Mesenchymal stem cell (in vitro differentiated cells and primary cell): ENCODE measurements around the gene FOXN3.
"Not testable (repeated sequence)": the region's sequence is repeated elsewhere in the genome, so short reads cannot be mapped to it uniquely, and the experiment has no call there.

ENCODE experiments used
- DNase-seq: peaks from one replicate; pipeline ENCODE4 v3.0.0-alpha.2; 2013
- H2AFZ ChIP-seq: one replicate; pipeline ENCODE4 v1.6.1; 2013; ENCODE audit warnings: low read depth, mild to moderate bottlenecking, control low read depth, inconsistent platforms, low read length, moderate library complexity
- H2AK5ac ChIP-seq: 2 replicates; pipeline ENCODE4 v1.6.1; 2013; ENCODE audit warnings: low read length, moderate library complexity, mild to moderate bottlenecking, inconsistent platforms; ENCODE audit not compliant: severe bottlenecking
- H2BK120ac ChIP-seq: one replicate; pipeline ENCODE4 v1.6.1; 2013; ENCODE audit warnings: low read depth, mild to moderate bottlenecking, inconsistent platforms, low read length, moderate library complexity
- H2BK12ac ChIP-seq, 2 experiments: one replicate each; pipeline ENCODE4 v1.6.1; 2013; ENCODE audit warnings: inconsistent platforms in 2 of 2, low read length in 2 of 2, mild to moderate bottlenecking in 2 of 2, moderate library complexity in 2 of 2, control low read depth in 1 of 2
- H2BK15ac ChIP-seq: one replicate; pipeline ENCODE4 v1.6.1; 2013; ENCODE audit warnings: mild to moderate bottlenecking, low read depth, inconsistent platforms; ENCODE audit not compliant: poor library complexity, severe bottlenecking
- H2BK5ac ChIP-seq: 2 replicates; pipeline ENCODE4 v1.6.1; 2013; ENCODE audit warnings: low read depth, mild to moderate bottlenecking, low read length, control low read depth, inconsistent platforms; ENCODE audit not compliant: poor library complexity, severe bottlenecking
- H3K14ac ChIP-seq, 2 experiments: one replicate each; pipeline ENCODE4 v1.6.1; 2013; ENCODE audit warnings: inconsistent platforms in 2 of 2, low read length in 2 of 2, control low read depth in 1 of 2, mild to moderate bottlenecking in 1 of 2, moderate library complexity in 1 of 2
- H3K18ac ChIP-seq, 2 experiments: one replicate each; pipeline ENCODE4 v1.6.1; 2013; ENCODE audit warnings: inconsistent platforms in 2 of 2, low read length in 2 of 2, control low read depth in 1 of 2, low read depth in 1 of 2, mild to moderate bottlenecking in 1 of 2
- H3K23ac ChIP-seq, 2 experiments: one replicate each; pipeline ENCODE4 v1.6.1; 2013; ENCODE audit warnings: inconsistent platforms in 2 of 2, low read length in 2 of 2, mild to moderate bottlenecking in 2 of 2, moderate library complexity in 2 of 2, control low read depth in 1 of 2
- H3K27ac ChIP-seq: 2 replicates; pipeline ENCODE4 v1.5.1; 2013; ENCODE audit warnings: mild to moderate bottlenecking, moderate library complexity, low read length, control low read depth, inconsistent platforms; ENCODE audit not compliant: poor library complexity, severe bottlenecking
- H3K27me3 ChIP-seq, 2 experiments: 2 replicates each; pipeline versions ENCODE4 v1.6.1 to v1.7.0; 2013; ENCODE audit warnings: low read length in 2 of 2, mild to moderate bottlenecking in 2 of 2, moderate library complexity in 2 of 2, control low read depth in 1 of 2, inconsistent platforms in 1 of 2; ENCODE audit not compliant: control insufficient read depth in 1 of 2, insufficient read depth in 1 of 2
- H3K36me3 ChIP-seq, 2 experiments: 2 replicates each; pipeline versions ENCODE4 v1.6.1 to v1.7.0; 2013; ENCODE audit warnings: low read length in 2 of 2, control low read depth in 1 of 2, inconsistent platforms in 1 of 2, low read depth in 1 of 2, mild to moderate bottlenecking in 1 of 2; ENCODE audit not compliant: insufficient read depth in 2 of 2, control insufficient read depth in 1 of 2
- H3K4ac ChIP-seq, 2 experiments: one replicate each; pipeline ENCODE4 v1.6.1; 2013; ENCODE audit warnings: inconsistent platforms in 2 of 2, low read length in 2 of 2, mild to moderate bottlenecking in 2 of 2, moderate library complexity in 2 of 2, control low read depth in 1 of 2, low read depth in 1 of 2
- H3K4me1 ChIP-seq: 2 replicates; pipeline ENCODE4 v1.6.1; 2013; ENCODE audit warnings: low read depth, low read length, control low read depth; ENCODE audit not compliant: control insufficient read depth, insufficient read depth
- H3K4me2 ChIP-seq: 2 replicates; pipeline ENCODE4 v1.6.1; 2013; ENCODE audit warnings: low read length, mild to moderate bottlenecking, inconsistent platforms; ENCODE audit not compliant: poor library complexity, severe bottlenecking
- H3K4me3 ChIP-seq, 2 experiments: 2 replicates each; pipeline versions ENCODE4 v1.5.1 to v1.7.0; 2013; ENCODE audit warnings: low read length in 2 of 2, mild to moderate bottlenecking in 2 of 2, control low read depth in 1 of 2, low read depth in 1 of 2; ENCODE audit not compliant: insufficient read depth in 1 of 2
- H3K79me1 ChIP-seq: replicated peaks from 2 replicates; pipeline ENCODE4 v1.6.1; 2013; ENCODE audit warnings: mild to moderate bottlenecking, control low read depth, low read length, inconsistent platforms; ENCODE audit not compliant: poor library complexity, severe bottlenecking
- H3K9ac ChIP-seq: 2 replicates; pipeline ENCODE4 v1.7.0; 2013; ENCODE audit warnings: mild to moderate bottlenecking, low read length, moderate library complexity
- H3K9me3 ChIP-seq: 2 replicates; pipeline ENCODE4 v1.7.0; 2013; ENCODE audit warnings: mild to moderate bottlenecking, low read length; ENCODE audit not compliant: control insufficient read depth
- H4K8ac ChIP-seq: one replicate; pipeline ENCODE4 v1.6.1; 2013; ENCODE audit warnings: inconsistent platforms, mild to moderate bottlenecking, low read length, moderate library complexity
- H4K91ac ChIP-seq: one replicate; pipeline ENCODE4 v1.6.1; 2013; ENCODE audit warnings: mild to moderate bottlenecking, low read length, inconsistent platforms
- WGBS: methylation state at CpG from one replicate; pipeline ENCODE4 v1.1.7; 2013; ENCODE audit warnings: mixed read lengths; 5-methylcytosine and 5-hydroxymethylcytosine counted together

Gene FOXN3

GRCh38 chr14:89298056-89298834 is 118.8 kb downstream of the FOXN3 start:
- no peaks in the 10 kb centered on the region for H3K9me3 ChIP-seq
- no peak overlapping the region for H2BK12ac ChIP-seq
- WGBS = 98% methylated on average over 5 of the region's 7 CpGs
- no peak overlapping the region for H3K14ac ChIP-seq
- H3K4me2 ChIP-seq = no peak overlapping the region
- no peak overlapping the region for H3K27ac ChIP-seq
- H3K4me3 ChIP-seq = no peak overlapping the region
- no peak overlapping the region for H3K23ac ChIP-seq
- no peak overlapping the region for H4K91ac ChIP-seq
- H3K36me3 ChIP-seq = no peaks in the 10 kb centered on the region
- no peak overlapping the region for H2AFZ ChIP-seq
- no peak overlapping the region for H2BK120ac ChIP-seq
- no peak overlapping the region for H2BK15ac ChIP-seq
- no peak overlapping the region for H3K9ac ChIP-seq
- H2AK5ac ChIP-seq = no peak overlapping the region
- no peaks in the 10 kb centered on the region for H3K27me3 ChIP-seq
- no peak overlapping the region for H2BK5ac ChIP-seq
- H3K79me1 ChIP-seq = peaks cover 42% of the 10 kb centered on the region
- H3K4ac ChIP-seq = no peak overlapping the region
- peaks cover 10% of the 10 kb centered on the region for H3K4me1 ChIP-seq
- H4K8ac ChIP-seq = no peak overlapping the region
- no peak for DNase-seq
- H3K18ac ChIP-seq = no peak overlapping the region

GRCh38 chr14:89296281-89296745 is 120.7 kb downstream of the FOXN3 start:
- Histone ChIP-seq H3K14ac (no peak overlapping the region), H3K18ac (no peak overlapping the region), H2AK5ac (no peak overlapping the region), H3K4me2 (no peak overlapping the region), H2BK12ac (no peak overlapping the region), H3K4ac (no peak overlapping the region), H3K4me3 (no peak overlapping the region), H3K36me3 (peaks cover 0 to 8% of the 10 kb centered on the region in 2 experiments), H3K4me1 (no peaks in the 10 kb centered on the region), H4K91ac (no peak overlapping the region), H3K23ac (no peak overlapping the region), H2BK15ac (no peak overlapping the region), H3K9me3 (no peaks in the 10 kb centered on the region), H3K27ac (no peak overlapping the region), H2AFZ (no peak overlapping the region), H4K8ac (no peak overlapping the region), H3K9ac (no peak overlapping the region), H2BK120ac (no peak overlapping the region), H3K79me1 (peaks cover 55% of the 10 kb centered on the region), H2BK5ac (no peak overlapping the region), H3K27me3 (no peaks in the 10 kb centered on the region)
- no peak for DNase-seq
- WGBS = 91% methylated on average over 6 of the region's 6 CpGs

- WGBS = 95% methylated on average over 6 of the region's 6 CpGs
- Histone ChIP-seq H2BK15ac (no peak overlapping the region), H3K4me2 (no peak overlapping the region), H2BK5ac (no peak overlapping the region), H3K4ac (no peak overlapping the region), H3K36me3 (peaks cover 8 to 12% of the 10 kb centered on the region in 2 experiments), H3K79me1 (peaks cover 58% of the 10 kb centered on the region), H3K18ac (no peak overlapping the region), H4K8ac (no peak overlapping the region), H3K9me3 (no peaks in the 10 kb centered on the region), H3K9ac (no peak overlapping the region), H3K4me1 (no peaks in the 10 kb centered on the region), H2AFZ (no peak overlapping the region), H2BK120ac (no peak overlapping the region), H3K4me3 (no peak overlapping the region), H4K91ac (no peak overlapping the region), H3K27ac (no peak overlapping the region), H2AK5ac (no peak overlapping the region), H3K27me3 (no peaks in the 10 kb centered on the region), H3K23ac (no peak overlapping the region), H3K14ac (no peak overlapping the region), H2BK12ac (no peak overlapping the region)
- no peak for DNase-seq
Measured at GRCh38 chr14:89294872-89295271, 122.2 kb downstream of the FOXN3 start.

GRCh38 chr14:89294469-89294868 is 122.6 kb downstream of the FOXN3 start:
- H3K27me3 ChIP-seq, H3K9ac ChIP-seq, H2BK120ac ChIP-seq, H3K14ac ChIP-seq, H3K4me2 ChIP-seq, H4K91ac ChIP-seq, H2AK5ac ChIP-seq, H3K23ac ChIP-seq, H3K4me3 ChIP-seq, H2AFZ ChIP-seq, DNase-seq, H3K4me1 ChIP-seq, H2BK15ac ChIP-seq, H3K4ac ChIP-seq, H2BK5ac ChIP-seq, H3K18ac ChIP-seq, H3K9me3 ChIP-seq, H3K27ac ChIP-seq, H2BK12ac ChIP-seq, H4K8ac ChIP-seq: not testable (repeated sequence)
- H3K36me3 ChIP-seq = peaks cover 8 to 12% of the 10 kb centered on the region in 2 experiments
- 93% methylated on average over 4 of the region's 4 CpGs for WGBS
- peaks cover 54% of the 10 kb centered on the region for H3K79me1 ChIP-seq
